Activated CD8-positive, alpha-beta memory T cell treated with anti-CD3 and anti-CD28 coated beads, Interleukin-2, amount 50 U/mL, for 4 hours (primary cell): ENCODE measurements around the gene LAMA2.

ENCODE experiments used
- DNase-seq: peaks from one replicate; pipeline ENCODE4 v3.0.0-alpha.2; 2020

The LAMA2 gene

GRCh38 chr6:129411092-129411491 lies 528.2 kb downstream of the LAMA2 start:
- DNase-seq: no peak

GRCh38 chr6:129416337-129416990 lies 533.5 kb downstream of the LAMA2 start:
- no peak for DNase-seq

- DNase-seq: no peak
These were observed 534.6 kb downstream of the LAMA2 start for GRCh38 chr6:129417416-129418086.

GRCh38 chr6:129419324-129419723 lies 536.4 kb downstream of the LAMA2 start:
- DNase-seq: no peak

GRCh38 chr6:129426343-129426742 lies 543.4 kb downstream of the LAMA2 start:
- DNase-seq: no peak

- no peak for DNase-seq
These were observed 547.0 kb downstream of the LAMA2 start for GRCh38 chr6:129429956-129430355.

- DNase-seq: no peak
These were observed 549.8 kb downstream of the LAMA2 start for GRCh38 chr6:129432738-129433137.

GRCh38 chr6:129434091-129434490 lies 551.2 kb downstream of the LAMA2 start:
- DNase-seq: no peak

GRCh38 chr6:129440691-129441090 lies 557.8 kb downstream of the LAMA2 start:
- DNase-seq: no peak

GRCh38 chr6:129444683-129445082 lies 561.7 kb downstream of the LAMA2 start:
- no peak for DNase-seq

GRCh38 chr6:129446272-129447197 lies 563.6 kb downstream of the LAMA2 start:
- no peak for DNase-seq

- DNase-seq: no peak
These were observed 564.2 kb downstream of the LAMA2 start for GRCh38 chr6:129447198-129447565.

- no peak for DNase-seq
These were observed 566.0 kb downstream of the LAMA2 start for GRCh38 chr6:129448965-129449364.

GRCh38 chr6:129451187-129451586 lies 568.2 kb downstream of the LAMA2 start:
- no peak for DNase-seq

GRCh38 chr6:129453073-129453472 lies 570.1 kb downstream of the LAMA2 start:
- no peak for DNase-seq

GRCh38 chr6:129454488-129454887 lies 571.5 kb downstream of the LAMA2 start:
- no peak for DNase-seq

- DNase-seq: no peak
These were observed 572.3 kb downstream of the LAMA2 start for GRCh38 chr6:129455126-129455769.

GRCh38 chr6:129460221-129460620 lies 577.3 kb downstream of the LAMA2 start:
- no peak for DNase-seq

GRCh38 chr6:129469070-129469662 lies 586.2 kb downstream of the LAMA2 start:
- no peak for DNase-seq

- DNase-seq: no peak
These were observed 589.3 kb downstream of the LAMA2 start for GRCh38 chr6:129472239-129472638.

- DNase-seq: no peak
These were observed 590.6 kb downstream of the LAMA2 start for GRCh38 chr6:129473546-129473945.

- DNase-seq: no peak
These were observed 592.7 kb downstream of the LAMA2 start for GRCh38 chr6:129475477-129476247.
